ENCODE results near the gene RRP7A. TPM values are rescaled to one million over a fixed set of nuclear protein-coding genes. Genes with fewer than 3 reads are reported as not detected.
"Not testable (repeated sequence)": the region's sequence is repeated elsewhere in the genome, so short reads cannot be mapped to it uniquely, and the experiment has no call there.

The RRP7A gene
- total RNA-seq, 4 donors from 2014 or later: 19.1 to 35.1 (median 26.1) TPM

DNA sequence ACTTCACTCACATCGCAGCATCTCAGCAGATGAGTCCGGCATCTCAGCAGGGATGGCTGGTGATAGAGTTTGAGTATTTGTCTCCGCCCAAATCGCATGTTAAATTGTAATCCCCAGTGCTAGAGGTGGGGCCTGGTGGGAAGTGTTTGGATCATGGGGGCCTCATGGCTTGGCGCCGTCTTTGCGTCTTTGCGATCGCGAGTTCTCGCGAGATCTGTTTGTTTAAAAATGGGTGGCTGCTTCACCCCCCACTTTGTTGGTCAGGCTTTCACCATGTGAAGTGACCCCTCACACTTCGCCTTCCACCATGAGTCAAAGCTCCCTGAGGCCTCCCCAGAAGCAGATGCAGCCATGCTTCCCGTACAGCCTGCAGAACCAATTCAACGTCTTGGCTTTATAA lies 3.0 kb upstream of the RRP7A start:
- TF ChIP-seq CTCF (IDR thresholded peaks at IDR 0.05) (no peak), POLR2A (IDR thresholded peaks at IDR 0.05) (no peak)
- no peaks in the 10 kb centered on the region for H3K27me3 ChIP-seq
- peaks cover 11 to 19% (median 12%) of the 10 kb centered on the region in 3 donors for H3K4me1 ChIP-seq
- no peak for DNase-seq
- no peak overlapping the region for H3K4me3 ChIP-seq
- WGBS, 2 donors: 96 to 97% methylated on average over 15 of the region's 15 CpGs
- H3K27ac ChIP-seq: no peak overlapping the region
- intact Hi-C loops (cut with DNase I): no loop called here
- no peaks in the 10 kb centered on the region for H3K9me3 ChIP-seq
- H3K36me3 ChIP-seq: peaks cover 0 to 4% (median 0%) of the 10 kb centered on the region in 3 donors

DNA sequence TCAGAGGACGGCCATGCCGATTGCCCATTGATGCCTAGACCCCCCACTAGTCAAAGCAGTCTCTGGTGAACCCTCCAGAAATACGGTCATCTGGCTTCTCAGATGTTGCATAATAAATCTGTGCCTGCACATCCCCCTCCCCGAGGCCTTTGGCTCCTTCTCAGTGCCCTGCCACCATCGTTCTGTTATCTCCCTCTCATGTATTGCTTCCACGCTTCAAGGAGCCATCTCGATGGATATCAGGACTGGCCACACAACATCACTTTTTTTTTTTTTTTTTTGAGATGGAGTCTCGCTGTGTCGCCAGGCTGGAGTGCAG lies 1.6 kb upstream of the RRP7A start:
- Histone ChIP-seq H3K9me3 (no peaks in the 10 kb centered on the region), H3K27ac (no peak overlapping the region), H3K4me1 (peaks cover 11 to 22% (median 12%) of the 10 kb centered on the region in 3 donors), H3K36me3 (peaks cover 0 to 18% (median 4%) of the 10 kb centered on the region in 3 donors), H3K27me3 (no peaks in the 10 kb centered on the region), H3K4me3 (no peak overlapping the region)
- TF ChIP-seq POLR2A (IDR thresholded peaks at IDR 0.05) (no peak), CTCF (IDR thresholded peaks at IDR 0.05) (no peak)
- DNase-seq: no peak
- intact Hi-C loops (cut with DNase I): no loop called here
- 90 to 93% methylated on average over 9 of the region's 9 CpGs for WGBS, 2 donors

GRCh38 chr22:42518638-42519524 lies 715 bp downstream of the RRP7A start:
- H3K27ac ChIP-seq: peak overlapping the region; percentile 77 to 95 (median 93)
- H3K9me3 ChIP-seq; intact Hi-C loops (cut with DNase I); DNase-seq; H3K27me3 ChIP-seq: not testable (repeated sequence)
- peaks cover 11 to 22% (median 12%) of the 10 kb centered on the region in 3 donors for H3K4me1 ChIP-seq
- peaks cover 0 to 41% (median 13%) of the 10 kb centered on the region in 3 donors for H3K36me3 ChIP-seq
- WGBS, 2 donors: 2 to 5% methylated on average over 9 to 14 of the region's 28 CpGs
- H3K4me3 ChIP-seq: peak overlapping the region; percentile 75 to 95 (median 82)

DNA sequence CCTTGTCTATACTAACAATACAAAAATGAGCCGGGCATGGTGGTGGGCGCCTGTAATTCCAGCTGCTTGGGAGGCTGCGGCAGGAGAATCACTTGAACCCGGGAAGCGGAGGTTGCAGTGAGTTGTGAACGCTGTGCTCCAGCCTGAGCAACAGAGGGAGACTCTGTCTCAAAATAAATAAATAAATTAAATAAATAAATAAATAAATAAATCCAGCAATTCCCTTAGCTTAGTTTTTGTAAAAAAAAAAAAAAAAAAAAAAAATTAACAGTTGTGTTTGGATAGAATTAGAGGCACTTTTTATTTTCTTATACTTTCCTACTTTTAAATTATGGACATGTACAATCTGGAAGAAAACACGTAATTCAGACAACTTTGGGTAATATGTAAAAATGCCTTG lies 2.5 kb downstream of the RRP7A start:
- H3K27me3 ChIP-seq; H3K27ac ChIP-seq; H3K9me3 ChIP-seq; intact Hi-C loops (cut with DNase I); DNase-seq; H3K4me3 ChIP-seq: not testable (repeated sequence)
- H3K36me3 ChIP-seq: peaks cover 0 to 53% (median 13%) of the 10 kb centered on the region in 3 donors
- WGBS, 2 donors: 93 to 95% methylated on average over 7 of the region's 7 CpGs
- H3K4me1 ChIP-seq: peaks cover 11 to 22% (median 12%) of the 10 kb centered on the region in 3 donors

DNA sequence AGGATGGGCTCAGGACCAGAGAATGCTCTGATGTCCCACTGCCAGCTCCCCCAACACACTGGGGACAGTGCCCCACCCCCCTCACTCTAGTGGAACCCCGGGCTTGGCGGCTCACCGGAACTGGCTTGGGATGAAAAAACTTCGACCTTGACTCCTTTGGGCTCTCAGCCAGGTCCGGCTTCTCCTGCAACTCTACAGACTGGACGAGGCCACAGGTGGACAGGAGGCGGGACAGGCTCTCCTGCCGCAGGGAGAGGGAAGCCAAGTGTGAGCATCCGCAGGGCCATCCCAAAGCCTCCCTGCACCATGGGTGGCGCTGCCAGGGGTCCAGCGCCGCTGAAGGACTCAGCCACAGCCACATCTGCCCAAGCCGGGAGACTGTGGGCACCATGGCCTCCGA lies 3.7 kb downstream of the RRP7A start:
- no peak for DNase-seq
- H3K27ac ChIP-seq: no peak overlapping the region
- H3K9me3 ChIP-seq: no peaks in the 10 kb centered on the region
- intact Hi-C loops (cut with DNase I): no loop called here
- 93 to 96% methylated on average over 4 to 6 of the region's 14 CpGs for WGBS, 2 donors
- peaks cover 11 to 22% (median 12%) of the 10 kb centered on the region in 3 donors for H3K4me1 ChIP-seq
- H3K27me3 ChIP-seq: no peaks in the 10 kb centered on the region
- no peak overlapping the region for H3K4me3 ChIP-seq
- H3K36me3 ChIP-seq: peaks cover 0 to 65% (median 13%) of the 10 kb centered on the region in 3 donors
- TF ChIP-seq POLR2A (IDR thresholded peaks at IDR 0.05) (no peak), CTCF (IDR thresholded peaks at IDR 0.05) (no peak)

GRCh38 chr22:42515304-42515703 lies 4.3 kb downstream of the RRP7A start:
- H3K27ac ChIP-seq; intact Hi-C loops (cut with DNase I); H3K4me3 ChIP-seq; DNase-seq; H3K27me3 ChIP-seq; H3K9me3 ChIP-seq: not testable (repeated sequence)
- Histone ChIP-seq H3K36me3 (peaks cover 0 to 70% (median 13%) of the 10 kb centered on the region in 3 donors), H3K4me1 (peaks cover 11 to 21% (median 12%) of the 10 kb centered on the region in 3 donors)
- WGBS, 2 donors: no CpG with 5 or more reads among the region's 8 CpGs

GRCh38 chr22:42514331-42514730 lies 5.3 kb downstream of the RRP7A start:
- H3K9me3 ChIP-seq; DNase-seq; H3K27ac ChIP-seq; H3K27me3 ChIP-seq; intact Hi-C loops (cut with DNase I); H3K4me3 ChIP-seq: not testable (repeated sequence)
- peaks cover 7 to 14% (median 9%) of the 10 kb centered on the region in 3 donors for H3K4me1 ChIP-seq
- 88 to 97% methylated on average over 5 of the region's 17 CpGs for WGBS, 2 donors
- peaks cover 0 to 70% (median 13%) of the 10 kb centered on the region in 3 donors for H3K36me3 ChIP-seq

Measured in esophagus squamous epithelium (tissue), 5 donors.